Measurements from ENCODE around the gene TCEA2.

DNA sequence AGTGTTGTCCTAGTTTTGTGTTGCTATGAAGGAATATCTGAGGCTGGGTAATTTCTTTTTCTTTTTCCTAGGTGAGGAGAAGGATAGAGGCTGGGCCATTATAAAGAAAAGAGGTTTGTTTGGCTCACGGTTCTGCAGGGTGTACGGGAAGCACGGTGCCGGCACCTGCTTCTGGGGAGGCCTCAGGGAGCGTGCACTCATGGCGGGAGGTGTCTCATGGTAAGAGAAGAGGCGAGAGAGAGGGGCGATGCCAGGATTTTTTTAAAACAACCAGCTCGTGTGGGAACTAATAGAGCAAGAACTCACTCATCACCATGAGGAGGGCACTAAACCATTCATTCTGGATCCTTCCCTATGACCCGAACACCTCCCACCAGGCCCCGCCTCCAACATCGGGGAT lies 58.6 kb downstream of the TCEA2 start:
- TF ChIP-seq, protein P1, sequence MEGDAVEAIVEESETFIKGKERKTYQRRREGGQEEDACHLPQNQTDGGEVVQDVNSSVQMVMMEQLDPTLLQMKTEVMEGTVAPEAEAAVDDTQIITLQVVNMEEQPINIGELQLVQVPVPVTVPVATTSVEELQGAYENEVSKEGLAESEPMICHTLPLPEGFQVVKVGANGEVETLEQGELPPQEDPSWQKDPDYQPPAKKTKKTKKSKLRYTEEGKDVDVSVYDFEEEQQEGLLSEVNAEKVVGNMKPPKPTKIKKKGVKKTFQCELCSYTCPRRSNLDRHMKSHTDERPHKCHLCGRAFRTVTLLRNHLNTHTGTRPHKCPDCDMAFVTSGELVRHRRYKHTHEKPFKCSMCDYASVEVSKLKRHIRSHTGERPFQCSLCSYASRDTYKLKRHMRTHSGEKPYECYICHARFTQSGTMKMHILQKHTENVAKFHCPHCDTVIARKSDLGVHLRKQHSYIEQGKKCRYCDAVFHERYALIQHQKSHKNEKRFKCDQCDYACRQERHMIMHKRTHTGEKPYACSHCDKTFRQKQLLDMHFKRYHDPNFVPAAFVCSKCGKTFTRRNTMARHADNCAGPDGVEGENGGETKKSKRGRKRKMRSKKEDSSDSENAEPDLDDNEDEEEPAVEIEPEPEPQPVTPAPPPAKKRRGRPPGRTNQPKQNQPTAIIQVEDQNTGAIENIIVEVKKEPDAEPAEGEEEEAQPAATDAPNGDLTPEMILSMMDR (conservative IDR thresholded peaks at IDR 0.05 in 1 of 2, IDR thresholded peaks at IDR 0.05 in 1 of 2; ENCODE audit: extremely low read depth in 1 of 2, insufficient read depth in 1 of 2, low read depth in 1 of 2, low read length in 2 of 2): no peak
- no peak for TF ChIP-seq EZH2 (IDR thresholded peaks at IDR 0.05; ENCODE audit: borderline replicate concordance, low read length)
